Common myeloid progenitor, CD34-positive (primary cell): Measurements from ENCODE around the gene TNRC6B.
"Not testable (repeated sequence)": the region's sequence is repeated elsewhere in the genome, so short reads cannot be mapped to it uniquely, and the experiment has no call there.

Source experiments
- CTCF ChIA-PET: fragments of 350-600 bp; sonication (Branson Sonifier 250); formaldehyde crosslinking; loops from one replicate; lab custom pipeline; 2021; ENCODE audit warnings: antibody characterized with exemption; lab: Charles Lee
- POLR2A ChIA-PET: fragments of 350-600 bp; sonication (Branson Sonifier 250); formaldehyde crosslinking; loops from one replicate; lab custom pipeline; 2021; ENCODE audit warnings: antibody characterized with exemption; lab: Charles Lee
- DNase-seq, 3 donors: peaks; one replicate each; pipeline versions ENCODE4 v3.0.0 to v3.0.0-alpha.2; 2013
- H3K27ac ChIP-seq, 2 experiments: 1 replicate in 1 of 2; 2 replicates in 1 of 2; pipeline ENCODE4 v1.7.0; 2013; ENCODE audit warnings: inconsistent platforms in 2 of 2, low read length in 2 of 2, mild to moderate bottlenecking in 2 of 2, low read depth in 1 of 2, moderate library complexity in 1 of 2; ENCODE audit not compliant: severe bottlenecking in 2 of 2, insufficient read depth in 1 of 2, poor library complexity in 1 of 2
- H3K27me3 ChIP-seq, 5 experiments: replicated peaks in 2 of 5; 1 replicate in 3 of 5; 2 replicates in 2 of 5; pipeline versions ENCODE4 v1.6.1 to v1.7.0; 2013; ENCODE audit warnings: low read length in 4 of 5, mild to moderate bottlenecking in 2 of 5, moderate library complexity in 2 of 5, inconsistent platforms in 1 of 5; ENCODE audit not compliant: insufficient read depth in 5 of 5, control insufficient read depth in 4 of 5
- H3K36me3 ChIP-seq, 4 experiments: 1 replicate in 2 of 4; 2 replicates in 2 of 4; pipeline versions ENCODE4 v1.6.1 to v1.7.0; 2013; ENCODE audit warnings: low read length in 3 of 4, control low read depth in 1 of 4, mild to moderate bottlenecking in 1 of 4; ENCODE audit not compliant: control insufficient read depth in 4 of 4, insufficient read depth in 4 of 4
- H3K4me1 ChIP-seq, 4 experiments: 1 replicate in 3 of 4; 2 replicates in 1 of 4; pipeline versions ENCODE4 v1.6.1 to v1.7.1; 2013; ENCODE audit warnings: low read length in 3 of 4, mild to moderate bottlenecking in 3 of 4, control low read depth in 1 of 4, inconsistent platforms in 1 of 4, moderate library complexity in 1 of 4; ENCODE audit not compliant: control insufficient read depth in 4 of 4, insufficient read depth in 4 of 4; ENCODE audit errors: control extremely low read depth in 1 of 4
- H3K4me3 ChIP-seq, 7 experiments: 1 replicate in 4 of 7; 2 replicates in 3 of 7; pipeline versions ENCODE4 v1.5.1 to v1.7.0; 2013; ENCODE audit warnings: mild to moderate bottlenecking in 7 of 7, low read length in 6 of 7, moderate library complexity in 6 of 7, inconsistent platforms in 2 of 7, low read depth in 2 of 7, control low read depth in 1 of 7; ENCODE audit not compliant: insufficient read depth in 4 of 7, control insufficient read depth in 1 of 7; ENCODE audit errors: extremely low read depth in 1 of 7
- H3K9me3 ChIP-seq, 5 experiments: 1 replicate in 4 of 5; 2 replicates in 1 of 5; pipeline versions ENCODE4 v1.6.1 to v1.7.1; 2013; ENCODE audit warnings: low read length in 4 of 5, mild to moderate bottlenecking in 2 of 5, inconsistent platforms in 1 of 5, low read depth in 1 of 5, moderate library complexity in 1 of 5; ENCODE audit not compliant: control insufficient read depth in 4 of 5, insufficient read depth in 2 of 5; ENCODE audit errors: control extremely low read depth in 1 of 5
- WGBS: methylation state at CpG from one replicate; pipeline ENCODE4 v1.1.5; 2013; ENCODE audit not compliant: insufficient coverage; 5-methylcytosine and 5-hydroxymethylcytosine counted together

TNRC6B gene

DNA sequence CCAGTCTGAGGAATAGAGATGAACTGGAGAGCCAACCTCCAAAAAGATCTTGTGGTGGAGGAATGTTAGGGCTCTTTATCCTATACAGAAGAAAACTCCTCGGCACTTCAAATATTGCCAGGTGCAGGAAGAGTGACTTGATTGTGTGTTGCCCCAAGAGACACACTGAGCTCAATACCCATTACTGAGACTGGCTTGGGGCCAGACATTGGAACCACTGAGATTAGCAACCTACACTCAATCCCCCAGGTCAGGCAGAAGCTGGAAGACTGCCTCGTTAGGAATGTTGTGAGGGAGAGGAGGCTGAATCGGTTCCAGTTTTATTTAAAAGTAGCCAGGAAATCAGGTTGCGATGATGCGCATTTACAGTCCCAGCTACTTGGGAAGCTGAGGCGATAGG is 190.3 kb downstream of the TNRC6B start:
- H3K36me3 ChIP-seq: peaks cover 23 to 51% (median 40%) of the 10 kb centered on the region in 4 experiments
- CTCF ChIA-PET: interaction anchor here (0.6 to 1.1 kb wide), 2 partner anchors 19 to 49 kb away, joined by 3 read pairs; no protein-coding TSS in a partner anchor

DNA sequence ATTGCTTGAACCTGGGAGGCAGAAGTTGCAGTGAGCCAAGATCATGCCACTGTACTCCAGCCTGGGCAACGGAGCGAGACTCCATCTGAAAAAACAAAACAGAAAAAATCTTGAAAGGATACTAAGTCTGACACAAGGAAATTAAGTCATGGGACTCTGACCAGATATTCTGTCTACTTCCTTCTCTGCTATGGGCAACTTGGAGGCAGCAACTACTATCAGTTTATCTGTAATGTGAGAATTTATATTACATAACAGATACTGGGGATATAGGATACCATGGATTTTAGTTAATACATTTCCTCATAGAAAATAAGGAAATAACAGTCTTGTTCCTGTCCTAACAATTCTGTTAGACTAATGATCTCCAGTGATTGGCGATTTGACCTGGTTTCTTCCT is 191.1 kb downstream of the TNRC6B start:
- POLR2A ChIA-PET: no interaction called here

More for the DNA sequence above, 190.3 kb downstream of the TNRC6B start:
- H3K9me3 ChIP-seq: no peaks in the 10 kb centered on the region
- no peak overlapping the region for H3K27ac ChIP-seq
- 97% methylated on average over 6 of the region's 6 CpGs for WGBS
- POLR2A ChIA-PET: no interaction called here
- no peak overlapping the region for H3K4me3 ChIP-seq
- peaks cover 3 to 7% (median 6%) of the 10 kb centered on the region in 4 experiments for H3K4me1 ChIP-seq
- no peaks in the 10 kb centered on the region for H3K27me3 ChIP-seq
- DNase-seq: no peak

DNA sequence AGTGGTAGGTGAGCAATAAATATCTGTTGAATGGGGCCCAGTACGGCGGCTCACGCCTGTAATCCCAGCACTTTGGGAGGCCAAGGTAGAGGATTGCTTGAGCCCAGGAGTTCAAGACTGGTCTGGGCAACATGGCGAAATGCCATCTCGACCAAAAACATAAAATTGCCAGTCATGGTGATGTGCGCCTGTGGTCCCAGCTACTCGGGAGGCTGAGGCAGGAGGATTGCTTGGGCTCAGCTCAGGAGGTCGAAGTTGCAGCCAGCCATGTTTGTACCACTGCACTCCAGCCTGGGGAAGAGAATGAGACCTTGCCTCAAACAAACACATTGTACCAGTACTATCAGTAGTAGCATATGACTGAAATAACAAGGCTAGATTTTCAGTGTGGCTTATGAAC is 196.8 kb downstream of the TNRC6B start:
- Histone ChIP-seq H3K4me3 (no peak overlapping the region), H3K27ac (no peak overlapping the region), H3K36me3 (peaks cover 0 to 7% (median 3%) of the 10 kb centered on the region in 4 experiments), H3K9me3 (no peaks in the 10 kb centered on the region), H3K4me1 (peaks cover 3 to 7% (median 6%) of the 10 kb centered on the region in 4 experiments), H3K27me3 (no peaks in the 10 kb centered on the region)
- WGBS: 92% methylated on average over 8 of the region's 8 CpGs
- POLR2A ChIA-PET: no interaction called here
- CTCF ChIA-PET: interaction anchor here (1.0 to 1.6 kb wide), 3 partner anchors 11 to 113 kb away, joined by 3 read pairs; no protein-coding TSS in a partner anchor
- DNase-seq: no peak

More for the DNA sequence above, 191.1 kb downstream of the TNRC6B start:
- H3K27me3 ChIP-seq: no peaks in the 10 kb centered on the region
- H3K27ac ChIP-seq: no peak overlapping the region
- no peak for DNase-seq
- peaks cover 3 to 7% (median 6%) of the 10 kb centered on the region in 4 experiments for H3K4me1 ChIP-seq
- peaks cover 22 to 48% (median 37%) of the 10 kb centered on the region in 4 experiments for H3K36me3 ChIP-seq
- H3K4me3 ChIP-seq: no peak overlapping the region
- H3K9me3 ChIP-seq: no peaks in the 10 kb centered on the region
- CTCF ChIA-PET: interaction anchor here (0.6 kb wide), 1 partner anchor 20 kb away, joined by 3 read pairs; no protein-coding TSS in a partner anchor
- WGBS: no CpG with 5 or more reads among the region's 3 CpGs

DNA sequence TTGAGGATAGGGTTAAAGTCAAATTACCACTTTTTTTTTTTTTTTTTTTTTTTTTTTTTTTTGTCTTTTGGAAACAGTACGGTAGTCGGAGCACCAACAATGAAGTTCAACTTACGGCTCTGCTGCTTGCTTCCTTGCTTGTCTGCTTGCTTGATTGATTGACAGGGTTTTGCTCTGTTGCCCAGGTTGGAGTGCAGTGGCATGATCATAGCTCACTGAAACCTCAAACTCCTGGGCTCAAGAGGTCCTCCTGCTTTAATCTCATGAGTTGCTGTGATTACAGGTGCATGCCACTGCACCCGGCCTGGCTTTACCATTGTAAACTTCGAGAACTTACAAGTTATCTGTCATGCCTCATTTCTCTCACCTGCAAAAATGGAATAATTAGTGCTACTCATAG is 198.4 kb downstream of the TNRC6B start:
- no peak for DNase-seq
- ChIA-PET CTCF (interaction anchor here (0.9 to 1.5 kb wide), 2 partner anchors 51 to 108 kb away, joined by 3 read pairs; no protein-coding TSS in a partner anchor), POLR2A (no interaction called here)
- peaks cover 0 to 7% (median 3%) of the 10 kb centered on the region in 4 experiments for H3K36me3 ChIP-seq
- no peaks in the 10 kb centered on the region for H3K9me3 ChIP-seq
- no peak overlapping the region for H3K27ac ChIP-seq
- H3K27me3 ChIP-seq: no peaks in the 10 kb centered on the region
- H3K4me3 ChIP-seq: no peak overlapping the region
- H3K4me1 ChIP-seq: peaks cover 3% of the 10 kb centered on the region in 4 experiments
- WGBS: 100% methylated on average over 2 of the region's 5 CpGs

DNA sequence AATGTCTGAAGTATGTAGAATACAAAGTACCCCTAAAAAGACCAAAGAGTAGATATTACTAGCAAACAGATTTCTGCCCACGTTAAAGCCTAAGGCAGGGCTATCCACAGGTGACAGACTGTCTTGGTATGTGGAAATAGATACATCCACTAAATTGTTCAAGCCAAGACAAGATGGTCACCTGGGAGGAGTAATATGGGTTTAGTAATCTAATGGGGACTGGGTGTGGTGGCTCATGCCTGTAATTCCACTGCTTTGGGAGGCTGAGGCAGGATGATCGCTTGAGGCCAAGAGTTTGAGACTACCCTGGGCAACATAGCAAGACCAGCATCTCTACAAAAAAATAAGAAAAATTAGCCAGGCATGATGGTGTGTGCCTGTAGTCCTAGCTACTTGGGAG is 200.2 kb downstream of the TNRC6B start:
- DNase-seq: no peak
- ChIA-PET POLR2A (no interaction called here), CTCF (interaction anchor here (0.6 to 1.5 kb wide), 4 partner anchors 10 to 235 kb away, joined by 3 to 4 read pairs (median 3); no protein-coding TSS in a partner anchor)
- no peaks in the 10 kb centered on the region for H3K4me1 ChIP-seq
- WGBS: no CpG with 5 or more reads among the region's 2 CpGs
- H3K27me3 ChIP-seq: no peaks in the 10 kb centered on the region
- no peak overlapping the region for H3K27ac ChIP-seq
- H3K36me3 ChIP-seq: peaks cover 0 to 4% (median 1%) of the 10 kb centered on the region in 4 experiments
- no peak overlapping the region for H3K4me3 ChIP-seq
- no peaks in the 10 kb centered on the region for H3K9me3 ChIP-seq

DNA sequence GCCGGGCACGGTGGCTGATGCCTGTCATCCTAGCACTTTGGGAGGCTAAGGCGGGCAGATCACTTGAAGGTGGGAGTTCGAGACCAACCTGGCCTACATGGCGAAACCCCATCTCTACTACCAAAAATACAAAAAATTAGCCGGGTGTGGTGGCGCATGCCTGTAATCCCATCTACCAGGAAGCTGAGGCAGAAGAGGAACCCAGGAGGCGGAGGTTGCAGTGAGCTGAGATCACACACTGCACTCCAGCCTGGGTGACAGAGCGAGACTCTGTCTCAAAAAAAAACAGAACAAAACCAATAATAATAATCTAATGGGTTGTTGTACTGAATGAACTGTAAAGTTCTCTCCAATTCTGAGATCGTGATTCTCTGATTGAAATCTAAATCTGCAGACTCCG is 200.7 kb downstream of the TNRC6B start:
- H3K9me3 ChIP-seq, H3K27ac ChIP-seq, H3K27me3 ChIP-seq, DNase-seq, H3K36me3 ChIP-seq, H3K4me3 ChIP-seq, CTCF ChIA-PET, POLR2A ChIA-PET, H3K4me1 ChIP-seq: not testable (repeated sequence)
- 92% methylated on average over 7 of the region's 11 CpGs for WGBS

DNA sequence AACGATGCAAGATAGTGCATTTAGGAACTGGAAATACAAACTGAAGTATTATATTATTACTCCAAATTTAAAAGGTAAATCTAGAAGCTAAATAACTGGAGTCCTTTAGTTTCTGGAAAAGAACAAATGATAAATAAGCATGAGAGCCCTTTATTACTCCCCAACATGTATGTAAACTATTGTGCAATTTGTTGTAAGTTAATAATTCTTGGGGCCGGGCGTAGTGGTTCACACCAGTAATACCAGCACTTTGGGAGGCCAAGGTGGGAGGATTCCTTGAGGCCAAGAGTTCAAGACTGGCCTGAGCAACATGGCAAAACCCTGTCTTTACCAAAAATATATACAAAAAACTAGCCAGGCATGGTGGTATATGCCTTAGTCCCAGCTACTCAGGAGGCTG is 203.7 kb downstream of the TNRC6B start:
- 90% methylated on average over 2 of the region's 3 CpGs for WGBS
- CTCF ChIA-PET: interaction anchor here (0.9 to 1.9 kb wide), 3 partner anchors 12 to 87 kb away, joined by 3 to 6 read pairs (median 3); no protein-coding TSS in a partner anchor
- POLR2A ChIA-PET: no interaction called here
- H3K4me1 ChIP-seq: peaks cover 4 to 30% (median 15%) of the 10 kb centered on the region in 4 experiments
- no peak overlapping the region for H3K27ac ChIP-seq
- H3K9me3 ChIP-seq: no peaks in the 10 kb centered on the region
- H3K36me3 ChIP-seq: no peaks in the 10 kb centered on the region
- no peak overlapping the region for H3K4me3 ChIP-seq
- H3K27me3 ChIP-seq: no peaks in the 10 kb centered on the region
- DNase-seq: no peak
